ENCODE results near the gene OBSCN. TPM values are rescaled to one million over a fixed set of nuclear protein-coding genes. Genes with fewer than 3 reads are reported as not detected.

The OBSCN gene
- total RNA-seq, 1 donor from 2014 or later, result 20.6 TPM

- no peak for TF ChIP-seq CTCF (conservative IDR thresholded peaks at IDR 0.05; ENCODE audit: low read depth, low read length)
- H3K4me3 ChIP-seq (ENCODE audit: low read depth, low read length), result no peak overlapping the region
- no peak for DNase-seq (ENCODE audit: low read depth)
Measured at GRCh38 chr1:228396770-228397662, 189.2 kb downstream of the OBSCN start.

GRCh38 chr1:228397966-228398365 is 190.1 kb downstream of the OBSCN start:
- no peak for TF ChIP-seq CTCF (conservative IDR thresholded peaks at IDR 0.05; ENCODE audit: low read depth, low read length)
- DNase-seq (ENCODE audit: low read depth), result no peak
- no peak overlapping the region for H3K4me3 ChIP-seq (ENCODE audit: low read depth, low read length)

GRCh38 chr1:228398741-228399461 is 191.1 kb downstream of the OBSCN start:
- no peak for DNase-seq (ENCODE audit: low read depth)
- no peak for TF ChIP-seq CTCF (conservative IDR thresholded peaks at IDR 0.05; ENCODE audit: low read depth, low read length)
- no peak overlapping the region for H3K4me3 ChIP-seq (ENCODE audit: low read depth, low read length)

GRCh38 chr1:228399531-228400236 is 191.8 kb downstream of the OBSCN start:
- no peak overlapping the region for H3K4me3 ChIP-seq (ENCODE audit: low read depth, low read length)
- no peak for TF ChIP-seq CTCF (conservative IDR thresholded peaks at IDR 0.05; ENCODE audit: low read depth, low read length)
- DNase-seq (ENCODE audit: low read depth), result no peak

GRCh38 chr1:228400237-228400651 is 192.4 kb downstream of the OBSCN start:
- no peak for DNase-seq (ENCODE audit: low read depth)
- no peak overlapping the region for H3K4me3 ChIP-seq (ENCODE audit: low read depth, low read length)
- TF ChIP-seq CTCF (conservative IDR thresholded peaks at IDR 0.05; ENCODE audit: low read depth, low read length), result no peak

GRCh38 chr1:228400692-228401454 is 193.0 kb downstream of the OBSCN start:
- no peak overlapping the region for H3K4me3 ChIP-seq (ENCODE audit: low read depth, low read length)
- no peak for DNase-seq (ENCODE audit: low read depth)
- no peak for TF ChIP-seq CTCF (conservative IDR thresholded peaks at IDR 0.05; ENCODE audit: low read depth, low read length)

Data from epithelial cell of proximal tubule (primary cell).